Colonic mucosa (tissue), 4 donors: Measurements from ENCODE around the gene WDTC1. TPM values are rescaled to one million over a fixed set of nuclear protein-coding genes. Genes with fewer than 3 reads are reported as not detected.
A peak's percentile ranks its signal among the peaks of the same experiment; 100 is the strongest.
"Not testable (repeated sequence)": the region's sequence is repeated elsewhere in the genome, so short reads cannot be mapped to it uniquely, and the experiment has no call there.

ENCODE experiments used
- DNase-seq: peaks from one replicate; pipeline ENCODE4 v3.0.0-alpha.2; 2020
- H3K27ac ChIP-seq: fragments of 200-600 bp; one replicate; pipeline ENCODE4 v1.8.0; 2021
- H3K27me3 ChIP-seq: fragments of 200-600 bp; one replicate; pipeline ENCODE4 v1.8.0; 2021
- H3K36me3 ChIP-seq: fragments of 200-600 bp; one replicate; pipeline ENCODE4 v1.8.0; 2021
- H3K4me1 ChIP-seq: fragments of 200-600 bp; one replicate; pipeline ENCODE4 v1.8.0; 2021; ENCODE audit warnings: mild to moderate bottlenecking
- H3K4me3 ChIP-seq: fragments of 200-600 bp; one replicate; pipeline ENCODE4 v1.8.0; 2021
- H3K9ac ChIP-seq, 2 donors: one replicate each; pipeline ENCODE4 v1.7.0; 2013; ENCODE audit warnings: control low read depth in 2 of 2, low read depth in 2 of 2, low read length in 2 of 2
- H3K9me3 ChIP-seq: fragments of 200-600 bp; one replicate; pipeline ENCODE4 v1.8.0; 2021
- intact Hi-C: fragments of 100-400 bp; cut with DNase I; formaldehyde crosslinking; loops from one replicate; pipeline ENCODE4 v1.14.1; 2022
- total RNA-seq, 2 donors: library from RNA; stranded (reverse); fragmentation: NEBNext Ultra II Directional in 1 of 2; extraction: Animal tissue kit (Norgen Biotek cat#: 25700) in 1 of 2; gene quantifications; one replicate each; pipeline ENCODE4 v1.2.1, GENCODE V29; 2021
- TF ChIP-seq, protein P1 (sequence below): fragments of 200-600 bp; IDR thresholded peaks from one replicate; pipeline ENCODE4 v1.8.0; 2022; ENCODE audit warnings: antibody characterized with exemption, mild to moderate bottlenecking
- donor health status: healthy.
- donor health status: DM: no; HTN: no; CAD: no.
- donor health status: DM: no; HTN: no; CAD: no.

Gene WDTC1, protein sequence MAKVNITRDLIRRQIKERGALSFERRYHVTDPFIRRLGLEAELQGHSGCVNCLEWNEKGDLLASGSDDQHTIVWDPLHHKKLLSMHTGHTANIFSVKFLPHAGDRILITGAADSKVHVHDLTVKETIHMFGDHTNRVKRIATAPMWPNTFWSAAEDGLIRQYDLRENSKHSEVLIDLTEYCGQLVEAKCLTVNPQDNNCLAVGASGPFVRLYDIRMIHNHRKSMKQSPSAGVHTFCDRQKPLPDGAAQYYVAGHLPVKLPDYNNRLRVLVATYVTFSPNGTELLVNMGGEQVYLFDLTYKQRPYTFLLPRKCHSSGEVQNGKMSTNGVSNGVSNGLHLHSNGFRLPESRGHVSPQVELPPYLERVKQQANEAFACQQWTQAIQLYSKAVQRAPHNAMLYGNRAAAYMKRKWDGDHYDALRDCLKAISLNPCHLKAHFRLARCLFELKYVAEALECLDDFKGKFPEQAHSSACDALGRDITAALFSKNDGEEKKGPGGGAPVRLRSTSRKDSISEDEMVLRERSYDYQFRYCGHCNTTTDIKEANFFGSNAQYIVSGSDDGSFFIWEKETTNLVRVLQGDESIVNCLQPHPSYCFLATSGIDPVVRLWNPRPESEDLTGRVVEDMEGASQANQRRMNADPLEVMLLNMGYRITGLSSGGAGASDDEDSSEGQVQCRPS
- 10 to 100 TPM; 31.2 to 39.3 TPM for total RNA-seq

DNA sequence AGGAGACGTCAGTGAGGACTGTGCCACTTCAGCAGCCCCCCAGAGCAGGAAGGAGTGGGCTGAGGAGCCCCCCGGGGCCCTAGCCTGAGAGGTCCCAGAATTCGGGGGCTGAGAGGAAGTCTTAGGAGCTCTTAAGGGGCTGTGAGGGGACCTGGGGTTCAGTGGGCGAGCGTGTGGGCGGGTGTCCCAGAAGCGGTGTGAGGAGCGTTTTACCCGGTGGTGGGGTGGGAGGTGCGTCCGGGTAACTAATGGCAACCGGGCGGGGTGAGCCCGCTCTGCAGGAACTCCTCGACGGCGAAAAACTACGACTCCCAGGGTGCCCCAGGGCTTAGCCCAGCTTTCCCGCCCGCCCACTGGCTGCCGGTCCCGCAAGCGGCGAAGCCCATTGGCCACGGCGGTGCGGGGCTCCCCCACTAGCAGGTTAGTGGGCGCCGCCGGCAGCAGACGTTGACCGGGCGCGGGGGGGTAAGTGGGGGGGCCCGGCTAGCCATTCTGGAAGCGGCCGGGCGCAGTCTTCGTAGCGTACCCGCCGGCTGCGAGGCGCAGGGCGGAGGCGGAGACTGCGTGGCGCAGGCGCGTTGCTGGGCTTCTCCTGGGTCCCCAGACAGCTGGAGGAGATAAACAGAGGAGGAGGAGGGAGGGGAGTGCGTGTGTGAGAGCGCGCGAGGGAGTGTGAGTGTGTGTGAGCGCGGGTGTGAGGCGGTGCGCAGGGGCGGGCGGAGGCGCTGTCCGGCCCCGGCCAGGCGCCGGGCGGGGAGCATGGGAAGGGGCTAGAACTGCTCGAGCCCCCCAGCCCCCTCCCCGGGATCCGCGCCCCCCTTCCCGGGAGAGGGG lies at the start of gene WDTC1:
TSS of gene WDTC1 (plus strand) at position 584 of the 834 bp plus-strand sequence. CDS start 26,423 bp downstream, outside the sequence.
- DNase-seq: peak; percentile 97
- H3K4me3 ChIP-seq: peak within 1 kb of the TSS; percentile 97
- H3K9me3 ChIP-seq: no peaks in the 10 kb centered on the region
- H3K27me3 ChIP-seq: no peaks in the 10 kb centered on the region
- H3K27ac ChIP-seq: peak within 1 kb of the TSS; percentile 71
- H3K4me1 ChIP-seq: no peaks in the 10 kb centered on the region
- H3K36me3 ChIP-seq: no peaks in the 10 kb centered on the region
- intact Hi-C loops: no loop called here
- H3K9ac ChIP-seq: peak within 1 kb of the TSS; percentile 61 to 81
- TF ChIP-seq, protein P1, sequence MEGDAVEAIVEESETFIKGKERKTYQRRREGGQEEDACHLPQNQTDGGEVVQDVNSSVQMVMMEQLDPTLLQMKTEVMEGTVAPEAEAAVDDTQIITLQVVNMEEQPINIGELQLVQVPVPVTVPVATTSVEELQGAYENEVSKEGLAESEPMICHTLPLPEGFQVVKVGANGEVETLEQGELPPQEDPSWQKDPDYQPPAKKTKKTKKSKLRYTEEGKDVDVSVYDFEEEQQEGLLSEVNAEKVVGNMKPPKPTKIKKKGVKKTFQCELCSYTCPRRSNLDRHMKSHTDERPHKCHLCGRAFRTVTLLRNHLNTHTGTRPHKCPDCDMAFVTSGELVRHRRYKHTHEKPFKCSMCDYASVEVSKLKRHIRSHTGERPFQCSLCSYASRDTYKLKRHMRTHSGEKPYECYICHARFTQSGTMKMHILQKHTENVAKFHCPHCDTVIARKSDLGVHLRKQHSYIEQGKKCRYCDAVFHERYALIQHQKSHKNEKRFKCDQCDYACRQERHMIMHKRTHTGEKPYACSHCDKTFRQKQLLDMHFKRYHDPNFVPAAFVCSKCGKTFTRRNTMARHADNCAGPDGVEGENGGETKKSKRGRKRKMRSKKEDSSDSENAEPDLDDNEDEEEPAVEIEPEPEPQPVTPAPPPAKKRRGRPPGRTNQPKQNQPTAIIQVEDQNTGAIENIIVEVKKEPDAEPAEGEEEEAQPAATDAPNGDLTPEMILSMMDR: no peak

DNA sequence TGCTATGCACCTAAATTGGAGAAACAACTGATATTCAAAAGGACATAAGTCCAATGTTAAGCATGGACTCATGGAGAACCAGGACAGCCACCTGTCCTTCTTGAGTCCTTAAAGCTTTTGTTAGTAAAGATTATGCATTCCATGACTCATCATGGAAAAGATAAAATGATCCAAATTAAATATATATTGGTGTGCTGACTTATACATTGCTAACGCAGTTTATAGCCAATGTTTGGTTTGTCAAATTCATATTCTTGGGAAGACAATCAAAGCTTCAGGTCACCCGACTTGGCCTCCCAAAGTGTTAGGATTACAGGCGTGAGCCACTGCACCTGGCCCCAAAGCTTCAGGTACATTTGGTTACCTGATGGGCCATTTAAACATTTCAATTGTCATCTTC lies 49.8 kb upstream of the WDTC1 start:
- H3K4me1 ChIP-seq, H3K4me3 ChIP-seq, H3K9me3 ChIP-seq, DNase-seq, H3K27me3 ChIP-seq, H3K9ac ChIP-seq, intact Hi-C loops, H3K36me3 ChIP-seq, H3K27ac ChIP-seq: not testable (repeated sequence)

DNA sequence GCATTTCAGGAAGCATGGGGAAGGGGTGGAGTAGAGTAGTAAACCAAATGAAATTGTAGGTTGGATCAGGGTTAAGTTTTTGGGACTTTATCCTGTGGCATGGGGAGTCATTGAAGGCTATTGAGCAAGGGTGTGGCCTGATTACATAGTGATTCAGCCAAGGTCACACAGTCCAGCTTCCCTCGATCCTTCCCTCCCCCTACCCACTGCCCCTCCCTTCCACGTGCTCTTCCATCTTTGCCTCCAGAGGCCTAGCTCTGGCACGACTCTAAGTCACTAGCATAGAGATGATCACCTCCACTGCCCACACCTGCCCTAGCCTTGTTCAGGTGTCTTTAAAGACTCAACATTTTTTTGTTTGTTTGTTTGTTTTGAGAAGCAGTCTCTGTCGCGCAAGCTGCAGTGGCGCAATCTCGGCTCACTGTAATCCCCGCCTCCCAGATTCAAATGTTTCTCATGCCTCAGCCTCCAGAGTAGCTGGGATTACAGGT lies 42.3 kb upstream of the WDTC1 start:
- Histone ChIP-seq H3K36me3 (no peaks in the 10 kb centered on the region), H3K9me3 (no peaks in the 10 kb centered on the region), H3K27ac (peak overlapping the region; percentile 86), H3K9ac (peak overlapping the region in 1 of 2 donors; percentile 7), H3K4me1 (peaks cover 11% of the 10 kb centered on the region), H3K27me3 (no peaks in the 10 kb centered on the region), H3K4me3 (no peak overlapping the region)
- intact Hi-C loops: no loop called here
- TF ChIP-seq, protein P1: no peak
- peak; percentile 80 for DNase-seq

DNA sequence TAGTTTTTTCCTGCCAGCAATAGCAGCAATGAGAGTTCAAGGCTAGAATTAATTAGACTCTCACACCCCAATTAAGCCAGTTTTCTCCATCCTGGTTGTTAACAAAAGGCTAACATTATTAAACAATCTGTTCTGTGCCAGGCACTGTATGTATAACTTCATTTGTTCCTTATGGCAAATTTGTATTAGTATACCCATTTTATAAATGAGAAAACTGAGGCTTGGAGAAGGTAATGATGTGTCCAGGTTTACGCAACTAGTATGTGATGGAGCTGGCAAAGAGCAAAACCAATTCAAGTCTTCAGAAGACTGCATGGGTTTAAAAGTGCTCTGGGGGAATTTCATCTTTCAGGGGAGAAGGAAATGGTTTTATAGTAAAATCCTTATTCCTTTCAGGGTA lies 41.2 kb upstream of the WDTC1 start:
- H3K4me3 ChIP-seq: no peak overlapping the region
- intact Hi-C loops: no loop called here
- H3K36me3 ChIP-seq: no peaks in the 10 kb centered on the region
- H3K27ac ChIP-seq: peak overlapping the region; percentile 86
- H3K27me3 ChIP-seq: no peaks in the 10 kb centered on the region
- peak overlapping the region in 1 of 2 donors; percentile 51 for H3K9ac ChIP-seq
- peaks cover 11% of the 10 kb centered on the region for H3K4me1 ChIP-seq
- no peak for DNase-seq
- TF ChIP-seq, protein P1: no peak
- no peaks in the 10 kb centered on the region for H3K9me3 ChIP-seq

DNA sequence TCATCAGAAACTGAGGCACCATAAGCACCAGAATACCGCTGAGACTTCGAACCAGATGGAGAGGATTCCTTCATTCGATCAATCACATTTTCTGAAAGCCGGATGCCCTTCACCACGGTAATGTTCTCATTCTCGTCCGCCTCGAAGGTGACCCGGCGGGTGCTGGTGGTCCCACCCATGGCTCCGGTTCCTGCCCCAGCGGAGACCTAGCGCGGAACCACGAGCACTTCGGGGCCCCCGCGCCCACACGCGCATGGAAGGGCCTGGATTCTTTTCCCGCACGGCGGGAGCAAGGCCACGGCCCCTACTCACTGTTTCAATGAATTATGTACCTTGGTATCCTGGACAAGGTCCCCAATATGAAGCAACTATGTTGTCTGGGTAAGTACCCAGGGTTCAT lies 33.1 kb upstream of the WDTC1 start:
- DNase-seq: no peak
- Histone ChIP-seq H3K4me1 (no peaks in the 10 kb centered on the region), H3K36me3 (no peaks in the 10 kb centered on the region), H3K27me3 (no peaks in the 10 kb centered on the region), H3K27ac (no peak overlapping the region), H3K4me3 (no peak overlapping the region), H3K9ac (no peak overlapping the region), H3K9me3 (no peaks in the 10 kb centered on the region)
- intact Hi-C loops: no loop called here
- TF ChIP-seq, protein P1: no peak
